CD14-positive monocyte (primary cell): ENCODE data around the gene MRPL50. TPM values are rescaled to one million over a fixed set of nuclear protein-coding genes. Genes with fewer than 3 reads are reported as not detected.

Experiments
- DNase-seq, 3 donors: peaks; one replicate each; pipeline ENCODE4 v3.0.0-alpha.2; 2011 to 2022
- H2AFZ ChIP-seq: 2 replicates; pipeline ENCODE4 v1.6.0; 2012; ENCODE audit warnings: mild to moderate bottlenecking, low read depth, low read length, inconsistent platforms; ENCODE audit not compliant: insufficient read depth, poor library complexity, severe bottlenecking
- H3K27ac ChIP-seq, 2 donors: 1 replicate in 1 of 2; 2 replicates in 1 of 2; pipeline ENCODE4 v1.5.1; 2012 to 2013; ENCODE audit warnings: low read length in 2 of 2, control low read depth in 1 of 2, inconsistent platforms in 1 of 2, low read depth in 1 of 2, mild to moderate bottlenecking in 1 of 2
- H3K27me3 ChIP-seq, 2 donors: one replicate each; pipeline versions ENCODE4 v1.6.0 to v1.6.1; 2011 to 2013; ENCODE audit warnings: low read length in 2 of 2; ENCODE audit not compliant: control insufficient read depth in 2 of 2, insufficient read depth in 2 of 2
- H3K36me3 ChIP-seq, 2 donors: replicated peaks in 1 of 2; 1 replicate in 1 of 2; 2 replicates in 1 of 2; pipeline versions ENCODE4 v1.5.1 to v1.6.1; 2012 to 2013; ENCODE audit warnings: low read length in 2 of 2, control low read depth in 1 of 2, inconsistent platforms in 1 of 2, mild to moderate bottlenecking in 1 of 2; ENCODE audit not compliant: insufficient read depth in 2 of 2, control insufficient read depth in 1 of 2
- H3K4me1 ChIP-seq, 2 donors: 1 replicate in 1 of 2; 2 replicates in 1 of 2; pipeline versions ENCODE4 v1.5.1 to v1.6.1; 2012 to 2013; ENCODE audit warnings: low read length in 2 of 2, control low read depth in 1 of 2, inconsistent platforms in 1 of 2, mild to moderate bottlenecking in 1 of 2, moderate library complexity in 1 of 2; ENCODE audit not compliant: insufficient read depth in 2 of 2, control insufficient read depth in 1 of 2
- H3K4me2 ChIP-seq: replicated peaks from 2 replicates; pipeline ENCODE3; 2012; ENCODE audit warnings: low read length, moderate library complexity, mild to moderate bottlenecking; ENCODE audit not compliant: poor library complexity, severe bottlenecking; ENCODE audit errors: extremely low read depth
- H3K4me3 ChIP-seq, 3 experiments: fragments of 200-600 bp in 1 of 3; sonication (generic) in 1 of 3; replicated peaks in 1 of 3; 1 replicate in 2 of 3; 2 replicates in 1 of 3; pipeline ENCODE4 v1.5.1; 2011 to 2013; ENCODE audit warnings: low read length in 3 of 3, mild to moderate bottlenecking in 3 of 3, control low read depth in 2 of 3, low read depth in 2 of 3, inconsistent platforms in 1 of 3, moderate library complexity in 1 of 3
- H3K79me2 ChIP-seq: 2 replicates; pipeline ENCODE4 v1.6.0; 2012; ENCODE audit warnings: mild to moderate bottlenecking, control low read depth, inconsistent platforms, low read length, moderate library complexity; ENCODE audit not compliant: insufficient read depth
- H3K9ac ChIP-seq: 2 replicates; pipeline ENCODE4 v1.6.0; 2017; ENCODE audit warnings: low read length, mild to moderate bottlenecking; ENCODE audit not compliant: insufficient read depth, poor library complexity, severe bottlenecking
- H3K9me3 ChIP-seq, 2 donors: replicated peaks in 1 of 2; 1 replicate in 1 of 2; 2 replicates in 1 of 2; pipeline versions ENCODE4 v1.5.1 to v1.6.1; 2012 to 2013; ENCODE audit warnings: low read length in 2 of 2, control low read depth in 1 of 2; ENCODE audit not compliant: control insufficient read depth in 1 of 2, insufficient read depth in 1 of 2
- H4K20me1 ChIP-seq: 2 replicates; pipeline ENCODE4 v1.6.0; 2012; ENCODE audit warnings: mild to moderate bottlenecking, low read length, control low read depth, moderate library complexity; ENCODE audit not compliant: insufficient read depth
- H3K27ac Mint-ChIP-seq, 7 donors: one replicate each; pipeline ENCODE4 v1.8.0; 2020; ENCODE audit warnings: mild to moderate bottlenecking in 7 of 7, mixed read lengths in 7 of 7, moderate library complexity in 6 of 7, inconsistent platforms in 2 of 7
- H3K27me3 Mint-ChIP-seq, 3 donors: one replicate each; pipeline ENCODE4 v1.8.0; 2021 to 2022; ENCODE audit warnings: low read depth in 3 of 3, mild to moderate bottlenecking in 3 of 3, mixed read lengths in 3 of 3, moderate library complexity in 3 of 3, inconsistent platforms in 1 of 3
- H3K36me3 Mint-ChIP-seq, 2 donors: one replicate each; pipeline ENCODE4 v1.8.0; 2020; ENCODE audit warnings: mixed read lengths in 2 of 2, inconsistent platforms in 1 of 2, mild to moderate bottlenecking in 1 of 2
- H3K4me1 Mint-ChIP-seq: one replicate; pipeline ENCODE4 v1.8.0; 2020; ENCODE audit warnings: mild to moderate bottlenecking, mixed read lengths
- H3K4me3 Mint-ChIP-seq, 2 donors: one replicate each; pipeline ENCODE4 v1.8.0; 2020; ENCODE audit warnings: mild to moderate bottlenecking in 2 of 2, mixed read lengths in 2 of 2, moderate library complexity in 1 of 2
- H3K9me3 Mint-ChIP-seq, 7 donors: one replicate each; pipeline ENCODE4 v1.8.0; 2020 to 2022; ENCODE audit warnings: mixed read lengths in 7 of 7, mild to moderate bottlenecking in 6 of 7, moderate library complexity in 6 of 7, inconsistent platforms in 2 of 7
- CTCF ChIP-seq: fragments of 200-600 bp; IDR thresholded peaks from one replicate; pipeline ENCODE4 v1.8.0; 2022; ENCODE audit warnings: antibody characterized with exemption, mild to moderate bottlenecking
- WGBS: methylation state at CpG from one replicate; pipeline ENCODE4 v1.1.5; 2013; ENCODE audit warnings: missing lambda C conversion rate; ENCODE audit not compliant: insufficient coverage; 5-methylcytosine and 5-hydroxymethylcytosine counted together
- intact Hi-C, 2 donors: fragments of 100-400 bp; cut with micrococcal nuclease; formaldehyde crosslinking; loops; one replicate each; pipeline versions ENCODE4 v1.15.0 to v1.15.1; 2023
- polyA plus RNA-seq, 3 donors: library from polyadenylated mRNA; depleted of rRNA in 1 of 3; unstranded in 2 of 3; stranded (reverse) in 1 of 3; fragments of 300-500 nt in 2 of 3; fragments of >200 nt in 1 of 3; fragmentation: Illumina TruSeq in 2 of 3; gene quantifications; 1 replicate in 2 of 3; 2 replicates in 1 of 3; pipeline ENCODE4 v1.2.3, GENCODE V29; 2012 to 2021

The MRPL50 gene
- polyA plus RNA-seq, 3 donors: 1.9 to 4.9 (median 4.8) TPM

GRCh38 chr9:101369884-101370531 lies 28.4 kb downstream of the MRPL50 start:
- H3K36me3 ChIP-seq: no peaks in the 10 kb centered on the region
- no peak overlapping the region for H3K27ac Mint-ChIP-seq
- H2AFZ ChIP-seq: no peak overlapping the region
- H3K27me3 Mint-ChIP-seq: peaks cover 0 to 7% (median 4%) of the 10 kb centered on the region in 3 donors
- DNase-seq: no peak
- no peak overlapping the region for H3K4me3 Mint-ChIP-seq
- H3K27ac ChIP-seq: no peak overlapping the region
- no peaks in the 10 kb centered on the region for H3K4me1 Mint-ChIP-seq
- H4K20me1 ChIP-seq: no peaks in the 10 kb centered on the region
- H3K9ac ChIP-seq: no peak overlapping the region
- no CpG with 5 or more reads among the region's 2 CpGs for WGBS
- no peaks in the 10 kb centered on the region for H3K27me3 ChIP-seq
- TF ChIP-seq CTCF: no peak
- H3K9me3 ChIP-seq: no peaks in the 10 kb centered on the region
- no peak overlapping the region for H3K4me3 ChIP-seq
- H3K79me2 ChIP-seq: no peaks in the 10 kb centered on the region
- intact Hi-C loops: no loop called here
- no peak overlapping the region for H3K4me2 ChIP-seq
- H3K9me3 Mint-ChIP-seq: peaks cover 0 to 2% (median 0%) of the 10 kb centered on the region in 7 donors
- H3K36me3 Mint-ChIP-seq: no peaks in the 10 kb centered on the region
- no peaks in the 10 kb centered on the region for H3K4me1 ChIP-seq

- DNase-seq: no peak
- H3K4me1 Mint-ChIP-seq: no peaks in the 10 kb centered on the region
- H3K4me1 ChIP-seq: no peaks in the 10 kb centered on the region
- peaks cover 0 to 2% (median 0%) of the 10 kb centered on the region in 7 donors for H3K9me3 Mint-ChIP-seq
- no CpG with 5 or more reads among the region's 2 CpGs for WGBS
- no peaks in the 10 kb centered on the region for H3K79me2 ChIP-seq
- H3K4me3 ChIP-seq: no peak overlapping the region
- no peaks in the 10 kb centered on the region for H4K20me1 ChIP-seq
- intact Hi-C loops: no loop called here
- no peak overlapping the region for H3K27ac ChIP-seq
- no peak overlapping the region for H3K9ac ChIP-seq
- no peak for TF ChIP-seq CTCF
- H3K4me2 ChIP-seq: no peak overlapping the region
- H3K9me3 ChIP-seq: no peaks in the 10 kb centered on the region
- H3K36me3 Mint-ChIP-seq: no peaks in the 10 kb centered on the region
- H3K27ac Mint-ChIP-seq: no peak overlapping the region
- peaks cover 0 to 7% (median 4%) of the 10 kb centered on the region in 3 donors for H3K27me3 Mint-ChIP-seq
- no peaks in the 10 kb centered on the region for H3K27me3 ChIP-seq
- no peak overlapping the region for H2AFZ ChIP-seq
- H3K36me3 ChIP-seq: no peaks in the 10 kb centered on the region
- H3K4me3 Mint-ChIP-seq: no peak overlapping the region
Measured at GRCh38 chr9:101369286-101369685, 29.1 kb downstream of the MRPL50 start.
